GM23338 (cell line): ENCODE results near the gene PPA1. TPM values are rescaled to one million over a fixed set of nuclear protein-coding genes. Genes with fewer than 3 reads are reported as not detected.

Experiments used
- ATAC-seq: fragments of 200-7000 bp; cut with Tn5 transposase; 3 replicates; pipeline ENCODE4 v1.9.1; 2020
- DNase-seq: peaks from one replicate; pipeline ENCODE4 v3.0.0-alpha.2; 2015; ENCODE audit warnings: low spot score
- H2AFZ ChIP-seq: fragments of 200-600 bp; sonication (generic); 2 replicates; pipeline ENCODE4 v1.8.0; 2016; ENCODE audit warnings: antibody characterized with exemption, mild to moderate bottlenecking, moderate library complexity
- H3F3A ChIP-seq: fragments of 200-600 bp; sonication (generic); replicated peaks from 2 replicates; pipeline ENCODE4 v1.8.0; 2017; ENCODE audit warnings: antibody characterized with exemption, mixed run types, low read depth
- H3K27ac ChIP-seq: fragments of 200-600 bp; sonication (generic); 2 replicates; pipeline ENCODE4 v1.6.1; 2016; ENCODE audit warnings: low read depth
- H3K27me3 ChIP-seq: fragments of 200-600 bp; sonication (generic); 2 replicates; pipeline ENCODE4 v1.8.0; 2016; ENCODE audit warnings: mild to moderate bottlenecking, mixed run types, moderate library complexity; ENCODE audit not compliant: insufficient read depth
- H3K36me3 ChIP-seq: fragments of 200-600 bp; sonication (generic); 2 replicates; pipeline ENCODE4 v1.8.0; 2016; ENCODE audit warnings: mild to moderate bottlenecking; ENCODE audit not compliant: insufficient read depth
- H3K4me1 ChIP-seq: fragments of 200-600 bp; sonication (generic); 2 replicates; pipeline ENCODE4 v1.8.0; 2016; ENCODE audit warnings: mild to moderate bottlenecking, moderate library complexity; ENCODE audit not compliant: insufficient read depth
- H3K4me2 ChIP-seq: fragments of 200-600 bp; sonication (generic); 2 replicates; pipeline ENCODE4 v1.7.1; 2017; ENCODE audit warnings: mixed run types
- H3K4me3 ChIP-seq: fragments of 200-600 bp; sonication (generic); 2 replicates; pipeline ENCODE4 v1.6.1; 2016; ENCODE audit warnings: mixed run types
- H3K79me2 ChIP-seq: fragments of 200-600 bp; sonication (generic); replicated peaks from 2 replicates; pipeline ENCODE4 v1.8.0; 2017; ENCODE audit warnings: mild to moderate bottlenecking; ENCODE audit not compliant: insufficient read depth
- H3K9me2 ChIP-seq: fragments of 200-600 bp; sonication (generic); 2 replicates; pipeline ENCODE4 v1.8.0; 2017; ENCODE audit not compliant: insufficient read depth
- H4K20me1 ChIP-seq: fragments of 200-600 bp; sonication (generic); replicated peaks from 2 replicates; pipeline ENCODE4 v1.8.0; 2017; ENCODE audit warnings: mild to moderate bottlenecking; ENCODE audit not compliant: insufficient read depth
- H3K27ac Mint-ChIP-seq: 2 replicates; pipeline ENCODE4 v1.8.0; 2020; ENCODE audit warnings: inconsistent platforms, mild to moderate bottlenecking, moderate library complexity, mixed read lengths
- H3K27me3 Mint-ChIP-seq: 3 replicates; pipeline ENCODE4 v1.8.0; 2022; ENCODE audit warnings: low read depth, mild to moderate bottlenecking, moderate library complexity, mixed read lengths, inconsistent platforms; ENCODE audit not compliant: insufficient read depth, poor library complexity
- H3K36me3 Mint-ChIP-seq: 3 replicates; pipeline ENCODE4 v1.8.0; 2021; ENCODE audit warnings: low read depth, mild to moderate bottlenecking, inconsistent platforms, moderate library complexity, mixed read lengths
- H3K4me1 Mint-ChIP-seq: 3 replicates; pipeline ENCODE4 v1.8.0; 2020; ENCODE audit warnings: mild to moderate bottlenecking, inconsistent platforms, mixed read lengths
- H3K4me3 Mint-ChIP-seq: 3 replicates; pipeline ENCODE4 v1.8.0; 2021; ENCODE audit warnings: moderate library complexity, mild to moderate bottlenecking, inconsistent platforms, mixed read lengths
- H3K9me3 Mint-ChIP-seq: 3 replicates; pipeline ENCODE4 v1.8.0; 2020; ENCODE audit warnings: moderate library complexity, mild to moderate bottlenecking, inconsistent platforms, mixed read lengths
- EZH2phosphoT487 ChIP-seq: fragments of 200-600 bp; sonication (generic); IDR thresholded peaks from one replicate; pipeline ENCODE4 v1.8.1; 2018; ENCODE audit warnings: antibody characterized with exemption; ENCODE audit not compliant: unreplicated experiment
- JUNB ChIP-seq: IDR thresholded peaks from one replicate; pipeline ENCODE4 v1.6.1; 2016; ENCODE audit warnings: antibody characterized with exemption; ENCODE audit not compliant: unreplicated experiment
- NANOG ChIP-seq: IDR thresholded peaks from 2 replicates; pipeline ENCODE4 v1.6.1; 2016; ENCODE audit warnings: antibody characterized with exemption, borderline replicate concordance
- POLR2AphosphoS5 ChIP-seq: IDR thresholded peaks from 2 replicates; pipeline ENCODE4 v1.6.1; 2016; ENCODE audit warnings: antibody characterized with exemption, low read depth
- ZNF114 ChIP-seq: fragments of 250-450 bp; sonication (Bioruptor Pico); IDR thresholded peaks from 2 replicates; pipeline ENCODE4 v1.5.0; 2020; ENCODE audit warnings: mild to moderate bottlenecking, moderate library complexity
- polyA plus RNA-seq: library from polyadenylated mRNA; unstranded; fragments of >200 nt; fragmentation: Nextera tagmentation; extraction: Ambion mirVana; gene quantifications from 2 replicates; pipeline ENCODE4 v1.2.1, GENCODE V29; 2016
- total RNA-seq: library from RNA; depleted of rRNA; stranded (reverse); fragments of >200 nt; shearing (Covaris generic); gene quantifications from 2 replicates; pipeline ENCODE4 v1.2.3, GENCODE V29; 2014
- TF ChIP-seq, protein P1 (sequence below): IDR thresholded peaks from one replicate; pipeline ENCODE4 v1.6.1; 2018; ENCODE audit warnings: antibody characterized with exemption; ENCODE audit not compliant: unreplicated experiment
- TF ChIP-seq, protein P2 (sequence below): IDR thresholded peaks from 2 replicates; pipeline ENCODE4 v1.6.1; 2016; ENCODE audit warnings: antibody characterized with exemption
- TF ChIP-seq, protein P3 (sequence below): fragments of 250-450 bp; sonication (Bioruptor Pico); IDR thresholded peaks from 2 replicates; pipeline ENCODE4 v1.5.0; 2020; ENCODE audit warnings: mild to moderate bottlenecking, moderate library complexity

PPA1 gene
- total and polyA plus RNA-seq, 2 experiments from 2014 or later = 135 to 228 TPM

DNA sequence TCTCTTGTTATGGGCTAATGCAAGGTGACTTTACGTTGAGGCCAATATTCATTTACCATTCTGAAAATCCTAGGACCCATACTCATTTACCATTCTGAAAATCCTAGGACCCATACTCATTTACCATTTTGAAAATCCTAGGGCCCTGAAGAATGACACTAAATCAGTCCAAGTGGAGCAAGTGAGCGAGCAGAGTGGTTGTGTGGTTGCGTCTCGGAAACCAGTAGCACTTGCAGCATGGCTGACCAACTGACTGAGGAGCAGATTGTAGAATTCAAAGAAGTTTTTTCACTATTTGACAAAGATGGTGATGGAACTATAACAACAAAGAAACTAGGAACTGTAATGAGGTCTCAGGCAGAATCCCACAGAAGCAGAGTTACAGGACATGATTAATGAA lies 69.8 kb downstream of the PPA1 start (continued):
- TF ChIP-seq, protein P1, sequence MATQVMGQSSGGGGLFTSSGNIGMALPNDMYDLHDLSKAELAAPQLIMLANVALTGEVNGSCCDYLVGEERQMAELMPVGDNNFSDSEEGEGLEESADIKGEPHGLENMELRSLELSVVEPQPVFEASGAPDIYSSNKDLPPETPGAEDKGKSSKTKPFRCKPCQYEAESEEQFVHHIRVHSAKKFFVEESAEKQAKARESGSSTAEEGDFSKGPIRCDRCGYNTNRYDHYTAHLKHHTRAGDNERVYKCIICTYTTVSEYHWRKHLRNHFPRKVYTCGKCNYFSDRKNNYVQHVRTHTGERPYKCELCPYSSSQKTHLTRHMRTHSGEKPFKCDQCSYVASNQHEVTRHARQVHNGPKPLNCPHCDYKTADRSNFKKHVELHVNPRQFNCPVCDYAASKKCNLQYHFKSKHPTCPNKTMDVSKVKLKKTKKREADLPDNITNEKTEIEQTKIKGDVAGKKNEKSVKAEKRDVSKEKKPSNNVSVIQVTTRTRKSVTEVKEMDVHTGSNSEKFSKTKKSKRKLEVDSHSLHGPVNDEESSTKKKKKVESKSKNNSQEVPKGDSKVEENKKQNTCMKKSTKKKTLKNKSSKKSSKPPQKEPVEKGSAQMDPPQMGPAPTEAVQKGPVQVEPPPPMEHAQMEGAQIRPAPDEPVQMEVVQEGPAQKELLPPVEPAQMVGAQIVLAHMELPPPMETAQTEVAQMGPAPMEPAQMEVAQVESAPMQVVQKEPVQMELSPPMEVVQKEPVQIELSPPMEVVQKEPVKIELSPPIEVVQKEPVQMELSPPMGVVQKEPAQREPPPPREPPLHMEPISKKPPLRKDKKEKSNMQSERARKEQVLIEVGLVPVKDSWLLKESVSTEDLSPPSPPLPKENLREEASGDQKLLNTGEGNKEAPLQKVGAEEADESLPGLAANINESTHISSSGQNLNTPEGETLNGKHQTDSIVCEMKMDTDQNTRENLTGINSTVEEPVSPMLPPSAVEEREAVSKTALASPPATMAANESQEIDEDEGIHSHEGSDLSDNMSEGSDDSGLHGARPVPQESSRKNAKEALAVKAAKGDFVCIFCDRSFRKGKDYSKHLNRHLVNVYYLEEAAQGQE = no peak
- TF ChIP-seq EZH2phosphoT487 (no peak), POLR2AphosphoS5 (no peak), NANOG (no peak)

DNA sequence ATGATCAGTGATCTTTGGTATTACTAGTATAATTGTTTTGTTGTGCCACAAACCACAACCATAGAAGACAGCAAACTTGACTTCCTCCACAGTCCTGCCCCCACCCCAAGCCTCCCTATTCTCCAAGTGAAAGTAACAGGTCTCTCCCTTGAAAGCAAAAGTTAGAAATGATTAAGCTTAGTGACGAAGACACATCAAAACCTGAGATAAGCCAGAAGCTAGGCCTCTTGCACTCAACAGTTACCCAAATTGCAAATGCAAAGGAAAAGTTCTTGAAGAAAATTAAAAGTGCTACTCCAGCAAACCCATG lies 70.4 kb downstream of the PPA1 start:
- no peak overlapping the region for H2AFZ ChIP-seq
- no peak overlapping the region for H3K4me3 ChIP-seq
- DNase-seq (no peak), ATAC-seq (no peak)
- Mint-ChIP-seq H3K36me3 (peaks cover 25% of the 10 kb centered on the region; the same call in 2 of the 3 replicates), H3K27me3 (peaks cover 2% of the 10 kb centered on the region), H3K4me1 (peaks cover 11% of the 10 kb centered on the region; the same call in 2 of the 3 replicates), H3K27ac (no peak overlapping the region; the same call in 1 of the 2 replicates), H3K9me3 (no peaks in the 10 kb centered on the region), H3K4me3 (no peak overlapping the region)
- no peaks in the 10 kb centered on the region for H3K9me2 ChIP-seq
- H3K36me3 ChIP-seq = 0 out of 2 replicates have a peak, but pooled peaks cover 7% of the 10 kb centered on the region
- TF ChIP-seq, protein P2, sequence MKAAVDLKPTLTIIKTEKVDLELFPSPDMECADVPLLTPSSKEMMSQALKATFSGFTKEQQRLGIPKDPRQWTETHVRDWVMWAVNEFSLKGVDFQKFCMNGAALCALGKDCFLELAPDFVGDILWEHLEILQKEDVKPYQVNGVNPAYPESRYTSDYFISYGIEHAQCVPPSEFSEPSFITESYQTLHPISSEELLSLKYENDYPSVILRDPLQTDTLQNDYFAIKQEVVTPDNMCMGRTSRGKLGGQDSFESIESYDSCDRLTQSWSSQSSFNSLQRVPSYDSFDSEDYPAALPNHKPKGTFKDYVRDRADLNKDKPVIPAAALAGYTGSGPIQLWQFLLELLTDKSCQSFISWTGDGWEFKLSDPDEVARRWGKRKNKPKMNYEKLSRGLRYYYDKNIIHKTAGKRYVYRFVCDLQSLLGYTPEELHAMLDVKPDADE = no peak
- TF ChIP-seq NANOG = no peak
- no peak for TF ChIP-seq ZNF114 (CRISPR knock-in tag)
- TF ChIP-seq EZH2phosphoT487 = no peak
- no peak for TF ChIP-seq JUNB
- TF ChIP-seq, protein P3, sequence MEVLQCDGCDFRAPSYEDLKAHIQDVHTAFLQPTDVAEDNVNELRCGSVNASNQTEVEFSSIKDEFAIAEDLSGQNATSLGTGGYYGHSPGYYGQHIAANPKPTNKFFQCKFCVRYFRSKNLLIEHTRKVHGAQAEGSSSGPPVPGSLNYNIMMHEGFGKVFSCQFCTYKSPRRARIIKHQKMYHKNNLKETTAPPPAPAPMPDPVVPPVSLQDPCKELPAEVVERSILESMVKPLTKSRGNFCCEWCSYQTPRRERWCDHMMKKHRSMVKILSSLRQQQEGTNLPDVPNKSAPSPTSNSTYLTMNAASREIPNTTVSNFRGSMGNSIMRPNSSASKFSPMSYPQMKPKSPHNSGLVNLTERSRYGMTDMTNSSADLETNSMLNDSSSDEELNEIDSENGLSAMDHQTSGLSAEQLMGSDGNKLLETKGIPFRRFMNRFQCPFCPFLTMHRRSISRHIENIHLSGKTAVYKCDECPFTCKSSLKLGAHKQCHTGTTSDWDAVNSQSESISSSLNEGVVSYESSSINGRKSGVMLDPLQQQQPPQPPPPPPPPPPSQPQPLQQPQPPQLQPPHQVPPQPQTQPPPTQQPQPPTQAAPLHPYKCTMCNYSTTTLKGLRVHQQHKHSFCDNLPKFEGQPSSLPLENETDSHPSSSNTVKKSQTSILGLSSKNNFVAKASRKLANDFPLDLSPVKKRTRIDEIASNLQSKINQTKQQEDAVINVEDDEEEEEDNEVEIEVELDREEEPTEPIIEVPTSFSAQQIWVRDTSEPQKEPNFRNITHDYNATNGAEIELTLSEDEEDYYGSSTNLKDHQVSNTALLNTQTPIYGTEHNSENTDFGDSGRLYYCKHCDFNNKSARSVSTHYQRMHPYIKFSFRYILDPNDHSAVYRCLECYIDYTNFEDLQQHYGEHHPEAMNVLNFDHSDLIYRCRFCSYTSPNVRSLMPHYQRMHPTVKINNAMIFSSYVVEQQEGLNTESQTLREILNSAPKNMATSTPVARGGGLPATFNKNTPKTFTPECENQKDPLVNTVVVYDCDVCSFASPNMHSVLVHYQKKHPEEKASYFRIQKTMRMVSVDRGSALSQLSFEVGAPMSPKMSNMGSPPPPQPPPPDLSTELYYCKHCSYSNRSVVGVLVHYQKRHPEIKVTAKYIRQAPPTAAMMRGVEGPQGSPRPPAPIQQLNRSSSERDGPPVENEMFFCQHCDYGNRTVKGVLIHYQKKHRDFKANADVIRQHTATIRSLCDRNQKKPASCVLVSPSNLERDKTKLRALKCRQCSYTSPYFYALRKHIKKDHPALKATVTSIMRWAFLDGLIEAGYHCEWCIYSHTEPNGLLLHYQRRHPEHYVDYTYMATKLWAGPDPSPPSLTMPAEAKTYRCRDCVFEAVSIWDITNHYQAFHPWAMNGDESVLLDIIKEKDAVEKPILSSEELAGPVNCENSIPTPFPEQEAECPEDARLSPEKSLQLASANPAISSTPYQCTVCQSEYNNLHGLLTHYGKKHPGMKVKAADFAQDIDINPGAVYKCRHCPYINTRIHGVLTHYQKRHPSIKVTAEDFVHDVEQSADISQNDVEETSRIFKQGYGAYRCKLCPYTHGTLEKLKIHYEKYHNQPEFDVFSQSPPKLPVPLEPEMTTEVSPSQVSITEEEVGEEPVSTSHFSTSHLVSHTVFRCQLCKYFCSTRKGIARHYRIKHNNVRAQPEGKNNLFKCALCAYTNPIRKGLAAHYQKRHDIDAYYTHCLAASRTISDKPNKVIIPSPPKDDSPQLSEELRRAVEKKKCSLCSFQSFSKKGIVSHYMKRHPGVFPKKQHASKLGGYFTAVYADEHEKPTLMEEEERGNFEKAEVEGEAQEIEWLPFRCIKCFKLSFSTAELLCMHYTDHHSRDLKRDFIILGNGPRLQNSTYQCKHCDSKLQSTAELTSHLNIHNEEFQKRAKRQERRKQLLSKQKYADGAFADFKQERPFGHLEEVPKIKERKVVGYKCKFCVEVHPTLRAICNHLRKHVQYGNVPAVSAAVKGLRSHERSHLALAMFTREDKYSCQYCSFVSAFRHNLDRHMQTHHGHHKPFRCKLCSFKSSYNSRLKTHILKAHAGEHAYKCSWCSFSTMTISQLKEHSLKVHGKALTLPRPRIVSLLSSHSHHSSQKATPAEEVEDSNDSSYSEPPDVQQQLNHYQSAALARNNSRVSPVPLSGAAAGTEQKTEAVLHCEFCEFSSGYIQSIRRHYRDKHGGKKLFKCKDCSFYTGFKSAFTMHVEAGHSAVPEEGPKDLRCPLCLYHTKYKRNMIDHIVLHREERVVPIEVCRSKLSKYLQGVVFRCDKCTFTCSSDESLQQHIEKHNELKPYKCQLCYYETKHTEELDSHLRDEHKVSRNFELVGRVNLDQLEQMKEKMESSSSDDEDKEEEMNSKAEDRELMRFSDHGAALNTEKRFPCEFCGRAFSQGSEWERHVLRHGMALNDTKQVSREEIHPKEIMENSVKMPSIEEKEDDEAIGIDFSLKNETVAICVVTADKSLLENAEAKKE = no peak
- H3F3A ChIP-seq = no peaks in the 10 kb centered on the region
- H3K27me3 ChIP-seq = no peaks in the 10 kb centered on the region
- H3K27ac ChIP-seq = 0 out of 2 replicates have a peak overlapping the region, but pooled peaks have one; percentile 21
- peaks cover 57% of the 10 kb centered on the region for H4K20me1 ChIP-seq
- H3K79me2 ChIP-seq = peaks cover 88% of the 10 kb centered on the region
- 0 out of 2 replicates have a peak overlapping the region, but pooled peaks have one; percentile 27 for H3K4me2 ChIP-seq
- H3K4me1 ChIP-seq = peaks cover 9% of the 10 kb centered on the region
